Stimulated activated CD4-positive, alpha-beta T cell treated with anti-CD3 and anti-CD28 coated beads, TNF-alpha, amount 100 ng/mL, for 4 hours (primary cell): ENCODE measurements around the gene RTL5.
A peak's percentile ranks its signal among the peaks of the same experiment; 100 is the strongest.
"Not testable (repeated sequence)": the region's sequence is repeated elsewhere in the genome, so short reads cannot be mapped to it uniquely, and the experiment has no call there.

Source experiments
- DNase-seq, 3 experiments: peaks; one replicate each; pipeline ENCODE4 v3.0.0-alpha.2; 2020; ENCODE audit warnings: low read depth in 3 of 3

RTL5 gene

DNA sequence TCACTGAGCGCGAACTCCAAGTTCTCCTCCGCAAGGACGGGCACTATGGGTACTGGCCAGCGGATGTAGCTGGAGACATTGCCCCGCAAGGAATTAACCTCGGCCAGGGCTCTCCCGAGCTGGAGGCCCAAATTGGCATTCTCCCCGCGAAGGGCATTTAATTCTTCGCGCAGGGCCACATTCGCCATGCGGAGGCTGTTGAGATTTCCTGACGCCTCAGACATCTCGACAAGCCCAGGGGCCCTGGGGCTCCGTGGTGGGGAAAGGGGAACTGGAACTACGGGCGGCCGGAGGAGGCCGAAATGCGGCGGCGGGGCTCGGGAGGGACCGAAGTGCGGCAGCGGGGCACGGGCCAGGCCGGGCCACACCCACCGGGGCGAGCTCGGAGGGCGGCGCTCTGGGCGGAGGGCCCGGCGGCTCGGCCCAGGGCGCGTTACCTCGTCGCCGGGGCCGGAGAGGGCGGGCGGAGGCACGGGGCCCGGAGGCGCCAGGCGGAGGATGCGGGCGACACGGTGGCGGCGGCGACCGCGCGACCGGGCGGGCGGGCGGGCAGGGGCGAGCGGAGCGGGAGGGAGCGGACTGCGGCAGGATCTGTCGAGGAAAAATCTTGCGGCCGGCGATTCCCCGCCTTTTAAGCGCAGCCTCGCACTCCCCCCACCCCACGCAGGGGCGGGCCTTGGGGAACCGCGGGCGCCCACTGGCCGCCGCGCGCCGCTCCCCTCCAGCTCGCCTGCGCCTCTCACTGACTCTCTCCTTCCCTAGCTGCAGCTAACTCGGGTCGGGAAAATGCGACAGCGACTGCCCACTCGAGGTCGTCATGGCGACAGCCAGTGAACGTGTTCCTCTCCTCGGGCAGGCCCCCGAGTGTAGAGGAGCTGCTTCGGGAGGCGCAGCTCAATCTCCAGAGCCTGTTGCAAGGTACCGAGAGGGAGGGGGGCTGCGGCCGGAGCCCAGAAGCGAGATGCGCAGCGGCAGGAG lies at the start of gene RTL5:
RTL5 (minus strand) TSS at position 599 of the 978 bp plus-strand sequence.
- DNase-seq, result peak in 2 of 3 experiments; percentile 25 to 48

DNA sequence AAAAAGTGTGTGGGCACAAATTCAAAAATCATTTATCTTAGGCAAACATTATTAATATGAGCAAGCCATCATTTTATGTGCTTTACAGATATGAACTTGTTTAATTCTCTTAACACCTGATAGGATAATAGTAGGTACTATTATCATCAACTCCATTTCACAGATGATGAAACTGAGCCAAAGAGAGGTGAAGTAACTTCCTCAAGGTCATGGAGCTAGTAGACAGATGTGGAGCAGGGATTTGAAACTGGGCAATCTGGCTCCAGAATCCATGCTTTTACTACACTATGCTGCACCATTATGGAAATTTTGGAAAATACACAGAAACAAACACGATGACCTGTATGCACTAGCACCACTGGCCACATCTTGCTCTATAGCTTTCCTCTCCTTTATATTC lies 48.8 kb upstream of the RTL5 start:
- no peak for DNase-seq

GRCh38 chrX:72176981-72177380 lies 45.3 kb upstream of the RTL5 start:
- DNase-seq, result no peak

DNA sequence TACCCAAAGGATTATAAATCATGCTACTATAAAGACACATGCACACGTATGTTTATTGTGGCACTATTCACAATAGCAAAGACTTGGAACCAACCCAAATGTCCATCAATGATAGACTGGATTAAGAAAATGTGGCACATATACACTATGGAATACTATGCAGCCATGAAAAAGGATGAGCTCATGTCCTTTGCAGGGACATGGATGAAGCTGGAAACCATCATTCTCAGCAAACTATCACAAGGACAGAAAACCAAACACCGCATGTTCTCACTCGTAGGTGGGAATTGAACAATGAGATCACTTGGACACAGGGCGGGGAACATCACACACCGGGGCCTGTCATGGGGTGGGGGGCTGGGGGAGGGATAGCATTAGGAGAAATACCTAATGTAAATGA lies 44.6 kb upstream of the RTL5 start:
- DNase-seq, result not testable (repeated sequence)

GRCh38 chrX:72169008-72169728 lies 37.5 kb upstream of the RTL5 start:
- DNase-seq, result peak in 1 of 3 experiments; percentile 14

DNA sequence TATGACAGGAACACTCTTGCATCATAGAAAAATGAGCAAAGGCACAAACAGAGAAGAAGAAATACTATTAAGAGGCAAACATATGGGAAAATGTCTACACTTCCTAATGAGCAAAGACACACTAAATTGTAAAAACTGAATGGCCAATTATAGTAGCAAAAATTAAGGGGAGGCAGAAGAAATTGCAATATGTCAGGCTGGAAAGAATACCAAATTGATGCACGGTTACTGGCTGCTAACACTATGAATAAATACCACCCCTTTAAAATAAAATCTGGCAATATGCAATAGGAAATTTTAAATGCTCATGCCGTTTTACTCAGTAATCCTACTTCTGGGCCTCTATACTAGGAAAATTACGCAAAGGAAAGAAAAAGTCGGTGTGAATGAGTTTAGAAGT lies 33.8 kb upstream of the RTL5 start:
- no peak for DNase-seq

GRCh38 chrX:72159769-72160168 lies 28.1 kb upstream of the RTL5 start:
- DNase-seq, result no peak

DNA sequence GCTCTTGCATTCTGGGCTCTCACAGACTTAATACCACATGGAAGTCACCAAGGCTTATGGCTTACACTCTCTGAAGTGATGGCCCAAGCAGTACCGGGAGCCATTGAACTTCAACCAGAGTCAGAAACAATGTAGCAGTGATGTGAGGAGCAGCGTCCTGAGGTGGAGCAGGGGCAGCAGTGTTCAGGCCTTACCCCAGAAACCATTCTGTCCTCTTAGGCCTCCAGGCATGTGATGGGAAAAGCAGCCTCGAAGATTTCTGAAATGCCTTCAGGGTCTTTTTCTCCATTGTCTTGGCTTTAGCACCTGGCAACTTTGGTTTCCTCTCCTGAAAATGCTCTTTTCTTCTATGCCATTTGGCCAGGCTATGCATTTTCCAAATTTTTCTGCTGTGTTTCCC lies 27.1 kb upstream of the RTL5 start:
- no peak for DNase-seq

- DNase-seq, result no peak
Observed at GRCh38 chrX:72146527-72146926, 14.8 kb upstream of the RTL5 start.

DNA sequence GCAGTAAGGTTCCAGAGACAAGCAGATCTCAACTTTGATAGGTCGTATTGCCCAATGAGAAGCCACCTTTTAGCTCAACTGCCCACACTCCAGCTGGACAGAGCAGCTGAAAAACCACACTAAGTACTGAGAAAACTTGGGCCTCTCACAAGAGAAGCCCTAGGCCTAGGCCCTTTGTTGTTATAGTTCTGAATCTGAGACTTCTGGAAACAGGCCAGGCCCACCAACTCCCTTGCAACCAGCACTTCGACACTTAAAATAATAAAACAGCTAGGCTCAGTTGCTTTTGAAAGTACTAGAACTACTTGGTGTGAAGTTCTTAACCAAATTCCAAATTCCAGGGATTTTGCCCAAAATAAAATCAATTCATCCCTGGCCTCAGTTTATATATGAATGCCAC lies 13.5 kb upstream of the RTL5 start:
- no peak for DNase-seq

GRCh38 chrX:72143609-72143907 lies 11.8 kb upstream of the RTL5 start:
- no peak for DNase-seq

DNA sequence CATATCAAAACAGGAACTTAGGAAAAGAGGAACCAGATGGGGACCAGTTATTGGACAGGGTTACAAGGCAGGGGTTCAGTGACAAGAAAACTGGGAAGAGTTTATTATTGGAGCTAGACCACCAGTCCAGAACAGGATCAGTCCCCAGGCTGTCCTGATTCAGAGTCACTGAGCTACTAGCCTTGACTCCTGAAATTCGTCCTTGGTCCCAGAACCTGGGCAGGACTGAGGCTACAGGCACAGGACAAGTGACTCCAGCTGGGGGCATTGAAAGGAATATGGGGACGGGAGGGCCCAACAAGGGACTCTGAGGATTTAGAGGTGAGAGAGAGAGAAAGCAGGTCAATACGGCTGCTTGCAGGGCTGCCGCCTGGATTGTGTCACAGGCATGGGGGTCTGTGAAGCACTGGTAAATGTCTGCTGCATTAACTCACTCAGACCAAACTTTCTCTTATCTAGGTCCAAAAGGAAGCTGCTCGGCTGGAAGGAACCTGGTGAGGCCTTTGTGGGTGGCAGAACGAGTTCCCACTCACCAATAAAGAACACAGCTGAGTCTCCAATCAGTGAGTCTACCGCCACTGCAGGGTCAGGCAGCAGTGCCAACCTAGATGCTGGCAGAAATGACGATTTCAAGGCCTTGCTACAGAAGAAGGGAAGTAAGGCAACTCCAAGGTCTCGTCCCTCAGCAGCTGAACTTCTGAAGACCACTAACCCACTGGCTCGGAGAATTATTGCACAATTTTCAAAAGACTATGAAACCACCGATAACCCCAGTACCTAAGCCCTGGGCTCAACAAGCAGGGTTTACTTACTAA lies 11.3 kb upstream of the RTL5 start:
- DNase-seq, result no peak

DNA sequence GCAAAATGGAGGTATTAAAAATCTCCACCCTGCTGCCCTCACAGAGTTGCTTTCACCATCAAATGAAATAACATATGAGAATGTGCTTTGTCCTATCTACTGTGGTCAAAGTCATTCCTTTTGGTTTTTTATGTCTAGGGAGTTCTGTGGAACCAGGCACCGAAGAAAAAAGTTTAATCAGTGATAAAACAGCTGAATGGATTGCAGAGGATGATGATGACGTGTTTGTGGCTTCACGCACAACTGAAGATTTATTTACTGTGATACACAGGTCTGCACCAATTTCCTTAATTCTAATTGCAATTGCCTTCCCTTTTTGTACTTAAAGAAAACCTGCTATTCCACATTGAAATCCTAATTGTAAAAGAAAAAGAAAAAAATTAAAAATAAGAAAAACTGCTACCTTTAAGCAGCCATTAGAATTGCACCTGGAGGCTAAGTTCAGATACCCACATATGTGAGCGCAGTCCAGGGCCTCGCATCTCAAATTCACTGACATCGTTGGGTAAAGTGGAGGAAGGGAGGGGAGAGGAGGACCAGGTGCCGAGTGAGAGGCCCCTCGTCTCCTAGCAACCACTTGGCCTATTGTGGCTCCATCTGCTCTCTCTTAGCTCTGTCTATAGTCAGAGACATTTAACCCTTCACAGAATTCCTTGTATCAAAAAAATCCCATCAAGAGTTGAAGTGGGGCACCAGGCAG lies 10.5 kb upstream of the RTL5 start:
- no peak for DNase-seq

GRCh38 chrX:72141372-72142004 lies 9.8 kb upstream of the RTL5 start:
- DNase-seq, result no peak

GRCh38 chrX:72139538-72139937 lies 7.8 kb upstream of the RTL5 start:
- no peak for DNase-seq

- DNase-seq, result no peak
Observed at GRCh38 chrX:72137846-72138495, 6.3 kb upstream of the RTL5 start.

- no peak for DNase-seq
Observed at GRCh38 chrX:72133851-72134546, 2.3 kb upstream of the RTL5 start.

- no peak for DNase-seq
Observed at GRCh38 chrX:72132456-72132855, 741 bp upstream of the RTL5 start.

- DNase-seq, result no peak
Observed at GRCh38 chrX:72130762-72131250, 909 bp downstream of the RTL5 start.
